HL-60 (cell line): ENCODE results near the gene S100A7.

Source experiments
- DNase-seq, 2 experiments: peaks; one replicate each; pipeline ENCODE4 v3.0.0-alpha.2; 2010 to 2020; ENCODE audit warnings: low read depth in 1 of 2, low spot score in 1 of 2
- H3K27ac ChIP-seq: fragments of 250-450 bp; sonication (Bioruptor Pico); replicated peaks from 2 replicates; pipeline ENCODE4 v1.5.1; 2020; ENCODE audit warnings: mild to moderate bottlenecking, moderate library complexity
- H3K27me3 ChIP-seq: fragments of 250-450 bp; sonication (Bioruptor Pico); 2 replicates; pipeline ENCODE4 v1.5.1; 2021; ENCODE audit warnings: mild to moderate bottlenecking, moderate library complexity; ENCODE audit not compliant: insufficient read depth, poor library complexity, severe bottlenecking
- H3K4me3 ChIP-seq: replicated peaks from 2 replicates; pipeline ENCODE4 v1.5.1; 2011; ENCODE audit warnings: mild to moderate bottlenecking, control low read depth, low read length; ENCODE audit not compliant: insufficient read depth
- CTCF ChIP-seq: IDR thresholded peaks from one replicate; pipeline ENCODE4 v1.5.1; 2011; ENCODE audit warnings: low read length, control low read depth, inconsistent platforms; ENCODE audit not compliant: insufficient read depth
- GABPA ChIP-seq: IDR thresholded peaks from 2 replicates; pipeline ENCODE4 v1.6.1; 2012; ENCODE audit warnings: low read depth
- POLR2AphosphoS5 ChIP-seq: IDR thresholded peaks from 2 replicates; pipeline ENCODE4 v1.6.1; 2012; ENCODE audit warnings: low read depth
- REST ChIP-seq: IDR thresholded peaks from 2 replicates; pipeline ENCODE4 v1.6.1; 2012; ENCODE audit warnings: low read depth; ENCODE audit not compliant: insufficient replicate concordance
- SPI1 ChIP-seq: IDR thresholded peaks from 2 replicates; pipeline ENCODE4 v1.6.1; 2012; ENCODE audit warnings: low read depth, mild to moderate bottlenecking, borderline replicate concordance
- long read RNA-seq: library from polyadenylated mRNA; unstranded; transcript quantifications from one replicate; pipeline ENCODE4 v2.0.0, GENCODE V29; 2020

S100A7 gene
- long read RNA-seq, result 0 reads

- Histone ChIP-seq H3K27me3 (no peaks in the 10 kb centered on the region), H3K4me3 (no peak within 1 kb of the TSS), H3K27ac (no peak within 1 kb of the TSS)
- no peak for TF ChIP-seq SPI1
- TF ChIP-seq GABPA, result no peak
- no peak for TF ChIP-seq CTCF
- TF ChIP-seq POLR2AphosphoS5, result no peak
- TF ChIP-seq REST, result no peak
- no peak for DNase-seq
These were observed at the start of gene S100A7 for GRCh38 chr1:153460551-153460950. Gene S100A7 (minus strand): TSS chr1:153460651. CDS start chr1:153459013, 1,638 bp downstream.

GRCh38 chr1:153509729-153510354 lies 49.4 kb upstream of the S100A7 start:
- DNase-seq, result peak; percentile 40 to 76
- H3K27ac ChIP-seq, result no peak overlapping the region

More at GRCh38 chr1:153509729-153510354, 49.4 kb upstream of the S100A7 start:
- Histone ChIP-seq H3K27me3 (no peaks in the 10 kb centered on the region), H3K4me3 (no peak overlapping the region)
- TF ChIP-seq GABPA (no peak), CTCF (peak; percentile 98), REST (no peak)
